Measurements from ENCODE around the gene R3HDM2. TPM values are rescaled to one million over a fixed set of nuclear protein-coding genes. Genes with fewer than 3 reads are reported as not detected.

Gene R3HDM2
- polyA plus RNA-seq, 1 donor from 2014 or later, result 11.1 TPM

DNA sequence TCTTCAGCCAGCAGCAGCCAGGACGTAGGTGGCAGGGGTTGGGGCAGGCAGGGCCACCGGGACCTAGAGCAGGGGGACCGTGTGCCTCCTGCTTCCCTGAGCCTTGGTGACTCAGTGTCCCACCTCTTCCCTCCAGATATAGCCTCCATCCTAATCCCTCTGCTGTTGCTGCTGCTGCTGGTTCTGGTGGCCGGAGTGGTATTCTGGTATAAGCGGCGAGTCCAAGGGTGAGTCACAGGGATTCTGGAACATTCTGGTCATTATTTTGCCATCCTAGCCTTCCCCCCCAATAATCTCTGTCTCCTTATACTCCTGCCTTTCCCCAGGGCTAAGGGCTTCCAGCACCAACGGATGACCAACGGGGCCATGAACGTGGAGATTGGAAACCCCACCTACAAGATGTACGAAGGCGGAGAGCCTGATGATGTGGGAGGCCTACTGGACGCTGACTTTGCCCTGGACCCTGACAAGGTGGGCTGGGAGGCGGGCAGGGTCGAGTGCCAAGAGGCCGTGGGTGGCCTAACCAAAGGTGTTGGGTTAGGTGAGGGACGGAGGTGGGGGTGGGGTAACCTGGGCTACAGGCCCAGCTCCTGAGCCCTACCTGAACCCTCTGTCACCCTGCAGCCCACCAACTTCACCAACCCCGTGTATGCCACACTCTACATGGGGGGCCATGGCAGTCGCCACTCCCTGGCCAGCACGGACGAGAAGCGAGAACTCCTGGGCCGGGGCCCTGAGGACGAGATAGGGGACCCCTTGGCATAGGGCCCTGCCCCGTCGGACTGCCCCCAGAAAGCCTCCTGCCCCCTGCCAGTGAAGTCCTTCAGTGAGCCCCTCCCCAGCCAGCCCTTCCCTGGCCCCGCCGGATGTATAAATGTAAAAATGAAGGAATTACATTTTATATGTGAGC lies 218.8 kb downstream of the R3HDM2 start:
- no peaks in the 10 kb centered on the region for H3K9me2 ChIP-seq (ENCODE audit: insufficient read depth, low read length)
- H3K36me3 ChIP-seq (ENCODE audit: insufficient read depth, low read length), result peaks cover 6% of the 10 kb centered on the region
- H3K9me3 ChIP-seq (ENCODE audit: low read length), result no peaks in the 10 kb centered on the region
- no peaks in the 10 kb centered on the region for H4K20me1 ChIP-seq (ENCODE audit: insufficient read depth)
- H2AFZ ChIP-seq (ENCODE audit: low read depth, low read length), result no peak overlapping the region
- H3F3A ChIP-seq (ENCODE audit: insufficient read depth, low read length, poor library complexity, severe bottlenecking), result no peaks in the 10 kb centered on the region
- H3K9ac ChIP-seq (ENCODE audit: low read length), result no peak overlapping the region
- H3K4me3 ChIP-seq (ENCODE audit: low read length), result no peak overlapping the region
- H3K27me3 ChIP-seq (ENCODE audit: insufficient read depth, low read depth, low read length), result peaks cover 29% of the 10 kb centered on the region
- TF ChIP-seq, protein P1, sequence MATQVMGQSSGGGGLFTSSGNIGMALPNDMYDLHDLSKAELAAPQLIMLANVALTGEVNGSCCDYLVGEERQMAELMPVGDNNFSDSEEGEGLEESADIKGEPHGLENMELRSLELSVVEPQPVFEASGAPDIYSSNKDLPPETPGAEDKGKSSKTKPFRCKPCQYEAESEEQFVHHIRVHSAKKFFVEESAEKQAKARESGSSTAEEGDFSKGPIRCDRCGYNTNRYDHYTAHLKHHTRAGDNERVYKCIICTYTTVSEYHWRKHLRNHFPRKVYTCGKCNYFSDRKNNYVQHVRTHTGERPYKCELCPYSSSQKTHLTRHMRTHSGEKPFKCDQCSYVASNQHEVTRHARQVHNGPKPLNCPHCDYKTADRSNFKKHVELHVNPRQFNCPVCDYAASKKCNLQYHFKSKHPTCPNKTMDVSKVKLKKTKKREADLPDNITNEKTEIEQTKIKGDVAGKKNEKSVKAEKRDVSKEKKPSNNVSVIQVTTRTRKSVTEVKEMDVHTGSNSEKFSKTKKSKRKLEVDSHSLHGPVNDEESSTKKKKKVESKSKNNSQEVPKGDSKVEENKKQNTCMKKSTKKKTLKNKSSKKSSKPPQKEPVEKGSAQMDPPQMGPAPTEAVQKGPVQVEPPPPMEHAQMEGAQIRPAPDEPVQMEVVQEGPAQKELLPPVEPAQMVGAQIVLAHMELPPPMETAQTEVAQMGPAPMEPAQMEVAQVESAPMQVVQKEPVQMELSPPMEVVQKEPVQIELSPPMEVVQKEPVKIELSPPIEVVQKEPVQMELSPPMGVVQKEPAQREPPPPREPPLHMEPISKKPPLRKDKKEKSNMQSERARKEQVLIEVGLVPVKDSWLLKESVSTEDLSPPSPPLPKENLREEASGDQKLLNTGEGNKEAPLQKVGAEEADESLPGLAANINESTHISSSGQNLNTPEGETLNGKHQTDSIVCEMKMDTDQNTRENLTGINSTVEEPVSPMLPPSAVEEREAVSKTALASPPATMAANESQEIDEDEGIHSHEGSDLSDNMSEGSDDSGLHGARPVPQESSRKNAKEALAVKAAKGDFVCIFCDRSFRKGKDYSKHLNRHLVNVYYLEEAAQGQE (IDR thresholded peaks at IDR 0.05; ENCODE audit: borderline replicate concordance), result no peak
- TF ChIP-seq EZH2 (IDR thresholded peaks at IDR 0.05; ENCODE audit: borderline replicate concordance, insufficient read depth, low read length, poor library complexity, severe bottlenecking) (no peak), SMC3 (conservative IDR thresholded peaks at IDR 0.05; ENCODE audit: poor library complexity) (no peak), POLR2AphosphoS5 (IDR thresholded peaks at IDR 0.05) (no peak), MXI1 (conservative IDR thresholded peaks at IDR 0.05; ENCODE audit: poor library complexity, severe bottlenecking) (no peak), EP300 (conservative IDR thresholded peaks at IDR 0.05; ENCODE audit: poor library complexity, severe bottlenecking) (no peak), TAF1 (IDR thresholded peaks at IDR 0.05; ENCODE audit: low read depth) (no peak), RAD21 (conservative IDR thresholded peaks at IDR 0.05) (no peak)
- TF ChIP-seq, protein P2, sequence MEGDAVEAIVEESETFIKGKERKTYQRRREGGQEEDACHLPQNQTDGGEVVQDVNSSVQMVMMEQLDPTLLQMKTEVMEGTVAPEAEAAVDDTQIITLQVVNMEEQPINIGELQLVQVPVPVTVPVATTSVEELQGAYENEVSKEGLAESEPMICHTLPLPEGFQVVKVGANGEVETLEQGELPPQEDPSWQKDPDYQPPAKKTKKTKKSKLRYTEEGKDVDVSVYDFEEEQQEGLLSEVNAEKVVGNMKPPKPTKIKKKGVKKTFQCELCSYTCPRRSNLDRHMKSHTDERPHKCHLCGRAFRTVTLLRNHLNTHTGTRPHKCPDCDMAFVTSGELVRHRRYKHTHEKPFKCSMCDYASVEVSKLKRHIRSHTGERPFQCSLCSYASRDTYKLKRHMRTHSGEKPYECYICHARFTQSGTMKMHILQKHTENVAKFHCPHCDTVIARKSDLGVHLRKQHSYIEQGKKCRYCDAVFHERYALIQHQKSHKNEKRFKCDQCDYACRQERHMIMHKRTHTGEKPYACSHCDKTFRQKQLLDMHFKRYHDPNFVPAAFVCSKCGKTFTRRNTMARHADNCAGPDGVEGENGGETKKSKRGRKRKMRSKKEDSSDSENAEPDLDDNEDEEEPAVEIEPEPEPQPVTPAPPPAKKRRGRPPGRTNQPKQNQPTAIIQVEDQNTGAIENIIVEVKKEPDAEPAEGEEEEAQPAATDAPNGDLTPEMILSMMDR (IDR thresholded peaks at IDR 0.05; ENCODE audit: poor library complexity, severe bottlenecking), result no peak
- H3K4me2 ChIP-seq (ENCODE audit: low read length), result no peak overlapping the region
- H3K79me2 ChIP-seq (replicated peaks; ENCODE audit: insufficient read depth, low read length), result no peaks in the 10 kb centered on the region
- H3K27ac ChIP-seq (ENCODE audit: low read length), result no peak overlapping the region

DNA sequence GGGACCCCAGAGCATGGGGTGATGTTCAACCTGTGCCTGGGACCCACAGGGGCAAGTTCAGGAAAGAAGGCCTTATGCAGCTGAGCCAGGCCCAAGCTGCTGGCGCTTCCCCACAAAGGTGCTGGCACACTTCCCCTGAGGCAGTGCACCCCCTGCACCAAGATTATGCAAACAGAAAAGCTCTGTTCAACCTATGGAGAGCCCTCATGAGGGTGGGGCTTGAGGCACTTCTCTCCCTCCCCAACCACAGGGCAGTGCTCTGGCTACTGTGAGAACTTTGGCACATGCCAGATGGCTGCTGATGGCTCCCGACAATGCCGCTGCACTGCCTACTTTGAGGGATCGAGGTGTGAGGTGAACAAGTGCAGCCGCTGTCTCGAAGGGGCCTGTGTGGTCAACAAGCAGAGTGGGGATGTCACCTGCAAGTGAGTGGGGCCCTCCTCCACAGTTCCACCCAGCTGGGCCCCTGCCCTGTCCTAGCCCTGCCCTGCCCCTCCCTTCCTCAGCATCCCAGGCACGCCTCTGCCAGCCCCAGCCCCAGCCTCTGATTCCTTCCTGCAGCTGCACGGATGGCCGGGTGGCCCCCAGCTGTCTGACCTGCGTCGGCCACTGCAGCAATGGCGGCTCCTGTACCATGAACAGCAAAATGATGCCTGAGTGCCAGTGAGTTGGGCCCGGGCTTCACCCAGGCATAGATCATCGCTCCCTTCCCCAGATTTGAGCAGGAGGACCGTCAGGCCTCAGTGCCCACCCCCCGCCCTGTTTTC lies 219.7 kb downstream of the R3HDM2 start:
- Histone ChIP-seq H3K4me2 (ENCODE audit: low read length) (no peak overlapping the region), H3F3A (ENCODE audit: insufficient read depth, low read length, poor library complexity, severe bottlenecking) (no peaks in the 10 kb centered on the region), H3K9me3 (ENCODE audit: low read length) (no peaks in the 10 kb centered on the region), H3K4me3 (ENCODE audit: low read length) (no peak overlapping the region), H2AFZ (ENCODE audit: low read depth, low read length) (no peak overlapping the region), H3K79me2 (replicated peaks; ENCODE audit: insufficient read depth, low read length) (no peaks in the 10 kb centered on the region), H3K36me3 (ENCODE audit: insufficient read depth, low read length) (peaks cover 6% of the 10 kb centered on the region), H3K9ac (ENCODE audit: low read length) (no peak overlapping the region), H3K9me2 (ENCODE audit: insufficient read depth, low read length) (no peaks in the 10 kb centered on the region), H3K27ac (ENCODE audit: low read length) (no peak overlapping the region), H4K20me1 (ENCODE audit: insufficient read depth) (no peaks in the 10 kb centered on the region), H3K27me3 (ENCODE audit: insufficient read depth, low read depth, low read length) (peaks cover 22% of the 10 kb centered on the region)
- TF ChIP-seq, protein P1 (IDR thresholded peaks at IDR 0.05; ENCODE audit: borderline replicate concordance), result no peak
- no peak for TF ChIP-seq POLR2AphosphoS5 (IDR thresholded peaks at IDR 0.05)
- TF ChIP-seq EZH2 (IDR thresholded peaks at IDR 0.05; ENCODE audit: borderline replicate concordance, insufficient read depth, low read length, poor library complexity, severe bottlenecking), result no peak
- no peak for TF ChIP-seq EP300 (conservative IDR thresholded peaks at IDR 0.05; ENCODE audit: poor library complexity, severe bottlenecking)
- no peak for TF ChIP-seq MXI1 (conservative IDR thresholded peaks at IDR 0.05; ENCODE audit: poor library complexity, severe bottlenecking)
- no peak for TF ChIP-seq SMC3 (conservative IDR thresholded peaks at IDR 0.05; ENCODE audit: poor library complexity)
- TF ChIP-seq, protein P2 (IDR thresholded peaks at IDR 0.05; ENCODE audit: poor library complexity, severe bottlenecking), result no peak
- no peak for TF ChIP-seq RAD21 (conservative IDR thresholded peaks at IDR 0.05)
- no peak for TF ChIP-seq TAF1 (IDR thresholded peaks at IDR 0.05; ENCODE audit: low read depth)

All from neural cell (in vitro differentiated cells).